ENCODE measurements around the gene AKAP13.

- TF ChIP-seq CTCF (IDR thresholded peaks at IDR 0.05; ENCODE audit: insufficient read depth, low read length, poor library complexity, severe bottlenecking), result no peak
- no peak for TF ChIP-seq EZH2phosphoT487 (conservative IDR thresholded peaks at IDR 0.05; ENCODE audit: low read length)
Measured at GRCh38 chr15:85587707-85588411, 207.5 kb downstream of the AKAP13 start.

All from SU-DHL-6 (cell line).